HCT116 (cell line): ENCODE results near the gene CERKL. TPM values are rescaled to one million over a fixed set of nuclear protein-coding genes. Genes with fewer than 3 reads are reported as not detected.
A peak's percentile ranks its signal among the peaks of the same experiment; 100 is the strongest.

Source experiments
- ATAC-seq: fragments of 200-7000 bp; cut with Tn5 transposase; 2 replicates; pipeline ENCODE4 v1.9.1; 2020; ENCODE audit warnings: mild to moderate bottlenecking, moderate library complexity
- BruUV-seq: library from RNA; stranded (reverse); fragments of 400-500 nt; replicated peaks from 2 replicates; lab custom pipeline; 2021; lab: Mats Ljungman, UMichigan
- CTCF ChIA-PET: fragments of 300-600 bp; sonication (Branson Sonifier 250); formaldehyde crosslinking; loops from one replicate; lab custom pipeline; 2021; ENCODE audit warnings: antibody characterized with exemption; lab: Charles Lee
- POLR2A ChIA-PET: fragments of 300-600, 350-600 bp; sonication (Branson Sonifier 250); formaldehyde crosslinking; loops from one replicate; lab custom pipeline; 2021; ENCODE audit warnings: antibody characterized with exemption; lab: Charles Lee
- RAD21 ChIA-PET, 2 experiments: fragments of 300-600 bp; sonication (Branson Sonifier 250); formaldehyde crosslinking; loops; one replicate each; lab custom pipeline; 2023; ENCODE audit warnings: low total read pairs in 2 of 2; ENCODE audit not compliant: uncharacterized antibody in 2 of 2, unreplicated experiment in 2 of 2, low non-redundant PET in 1 of 2; lab: Charles Lee
- DNase-seq: peaks from one replicate; pipeline ENCODE4 v3.0.0-alpha.2; 2010; ENCODE audit warnings: low read depth, low spot score
- H2AFZ ChIP-seq: fragments of 200-600 bp; shearing (Covaris generic), sonication (generic); 2 replicates; pipeline ENCODE4 v1.6.1; 2017; ENCODE audit warnings: low read depth, mixed run types, mixed read lengths, antibody characterized with exemption, low read length; ENCODE audit not compliant: poor library complexity, severe bottlenecking
- H3K27ac ChIP-seq: 2 replicates; pipeline ENCODE4 v1.5.1; 2012; ENCODE audit warnings: low read depth, low read length
- H3K27me3 ChIP-seq: fragments of 200-600 bp; sonication (generic); 2 replicates; pipeline ENCODE4 v1.6.1; 2016; ENCODE audit warnings: mixed run types, low read length, mixed read lengths; ENCODE audit not compliant: insufficient read depth
- H3K36me3 ChIP-seq, 2 experiments: fragments of 200-500 bp in 1 of 2; fragments of 200-600 bp in 1 of 2; sonication (Bioruptor generic) in 1 of 2; sonication (generic) in 1 of 2; 2 replicates each; pipeline versions ENCODE4 v1.5.1 to v1.6.1; 2014 to 2016; ENCODE audit warnings: low read length in 2 of 2, inconsistent platforms in 1 of 2, mixed read lengths in 1 of 2, mixed run types in 1 of 2; ENCODE audit not compliant: insufficient read depth in 2 of 2, control insufficient read depth in 1 of 2
- H3K4me1 ChIP-seq, 2 experiments: fragments of 200-600 bp in 1 of 2; sonication (generic) in 1 of 2; 2 replicates each; pipeline versions ENCODE4 v1.5.1 to v1.6.1; 2012 to 2017; ENCODE audit warnings: low read length in 2 of 2, inconsistent platforms in 1 of 2, mild to moderate bottlenecking in 1 of 2, mixed read lengths in 1 of 2, mixed run types in 1 of 2, moderate library complexity in 1 of 2; ENCODE audit not compliant: insufficient read depth in 2 of 2, control insufficient read depth in 1 of 2
- H3K4me2 ChIP-seq: fragments of 200-600 bp; sonication (generic); 2 replicates; pipeline ENCODE4 v1.6.1; 2017; ENCODE audit warnings: mixed run types, low read length, mixed read lengths
- H3K4me3 ChIP-seq, 2 experiments: fragments of 200-600 bp in 1 of 2; sonication (generic) in 1 of 2; replicated peaks in 1 of 2; 2 replicates each; pipeline ENCODE4 v1.5.1; 2011 to 2016; ENCODE audit warnings: low read length in 2 of 2, control low read depth in 1 of 2, low read depth in 1 of 2, mild to moderate bottlenecking in 1 of 2, mixed read lengths in 1 of 2, mixed run types in 1 of 2
- H3K79me2 ChIP-seq: fragments of 200-600 bp; sonication (generic); 2 replicates; pipeline ENCODE4 v1.6.1; 2017; ENCODE audit warnings: mild to moderate bottlenecking, mixed run types, low read length, moderate library complexity, mixed read lengths; ENCODE audit not compliant: insufficient read depth
- H3K9ac ChIP-seq: fragments of 200-600 bp; sonication (generic); 2 replicates; pipeline ENCODE4 v1.6.1; 2016; ENCODE audit warnings: low read length, mixed read lengths
- H3K9me2 ChIP-seq: fragments of 200-600 bp; sonication (generic), shearing (Covaris generic); 2 replicates; pipeline ENCODE4 v1.6.1; 2017; ENCODE audit warnings: mixed run types, mild to moderate bottlenecking, moderate library complexity; ENCODE audit not compliant: insufficient read depth
- H3K9me3 ChIP-seq, 2 experiments: fragments of 200-500 bp in 1 of 2; fragments of 200-600 bp in 1 of 2; sonication (Bioruptor generic) in 1 of 2; sonication (generic) in 1 of 2; 2 replicates each; pipeline ENCODE4 v1.6.1; 2014 to 2017; ENCODE audit warnings: low read length in 2 of 2, mixed read lengths in 2 of 2, inconsistent platforms in 1 of 2, low read depth in 1 of 2, mild to moderate bottlenecking in 1 of 2, mixed run types in 1 of 2, moderate library complexity in 1 of 2; ENCODE audit not compliant: control insufficient read depth in 1 of 2, insufficient read depth in 1 of 2
- H4K20me1 ChIP-seq: fragments of 200-600 bp; sonication (generic), shearing (Covaris generic); 2 replicates; pipeline ENCODE4 v1.6.1; 2017; ENCODE audit warnings: mixed run types, mild to moderate bottlenecking, moderate library complexity; ENCODE audit not compliant: insufficient read depth
- CBX3 ChIP-seq: IDR thresholded peaks from 2 replicates; pipeline ENCODE4 v1.6.1; 2012; ENCODE audit warnings: low read depth
- EZH2 ChIP-seq: fragments of 200-600 bp; sonication (generic); IDR thresholded peaks from 2 replicates; pipeline ENCODE4 v1.6.1; 2017; ENCODE audit warnings: antibody characterized with exemption, mixed run types
- EZH2phosphoT487 ChIP-seq: fragments of 200-600 bp; IDR thresholded peaks from 2 replicates; pipeline ENCODE4 v1.6.1; 2018; ENCODE audit warnings: antibody characterized with exemption, borderline replicate concordance
- FOSL1 ChIP-seq: IDR thresholded peaks from 2 replicates; pipeline ENCODE4 v1.6.1; 2012; ENCODE audit warnings: low read depth
- POLR2A ChIP-seq: IDR thresholded peaks from 2 replicates; pipeline ENCODE4 v1.7.0; 2011; ENCODE audit warnings: borderline replicate concordance; ENCODE audit not compliant: insufficient read depth, insufficient read length; ENCODE audit errors: extremely low read depth
- RAD21 ChIP-seq: IDR thresholded peaks from 2 replicates; pipeline ENCODE4 v1.6.1; 2012; ENCODE audit warnings: low read depth, mild to moderate bottlenecking
- SIN3A ChIP-seq: IDR thresholded peaks from 2 replicates; pipeline ENCODE4 v1.6.1; 2012; ENCODE audit warnings: low read depth
- SP1 ChIP-seq: IDR thresholded peaks from 2 replicates; pipeline ENCODE4 v1.6.1; 2012; ENCODE audit warnings: low read depth
- TCF7L2 ChIP-seq: IDR thresholded peaks from 2 replicates; pipeline ENCODE4 v1.7.0; 2011; ENCODE audit warnings: borderline replicate concordance, inconsistent platforms; ENCODE audit not compliant: insufficient read depth, insufficient read length; ENCODE audit errors: extremely low read depth
- YY1 ChIP-seq: IDR thresholded peaks from 2 replicates; pipeline ENCODE4 v1.6.1; 2011; ENCODE audit warnings: low read length, low read depth, moderate library complexity, mild to moderate bottlenecking; ENCODE audit not compliant: insufficient replicate concordance; ENCODE audit errors: extremely low read depth
- ZFX ChIP-seq: fragments of 450-650 bp; IDR thresholded peaks from 2 replicates; pipeline ENCODE4 v1.6.1; 2017
- intact Hi-C: fragments of 100-400 bp; cut with micrococcal nuclease; formaldehyde crosslinking; loops from 2 replicates; pipeline ENCODE4 v1.10.0; 2022
- total RNA-seq: library from RNA; stranded (reverse); gene quantifications from one replicate; pipeline ENCODE4 v1.2.1, GENCODE V29; 2021; ENCODE audit not compliant: unreplicated experiment
- TF ChIP-seq, protein P1 (sequence below), 3 experiments: fragments of 200-600 bp in 1 of 3; sonication (generic) in 1 of 3; IDR thresholded peaks in 2 of 3; conservative IDR thresholded peaks in 1 of 3; 2 replicates each; pipeline ENCODE4 v1.5.1; 2012 to 2017; ENCODE audit warnings: low read depth in 2 of 3, low read length in 2 of 3, antibody characterized with exemption in 1 of 3, borderline replicate concordance in 1 of 3, control low read depth in 1 of 3, mild to moderate bottlenecking in 1 of 3, mixed read lengths in 1 of 3, mixed run types in 1 of 3, moderate library complexity in 1 of 3; ENCODE audit not compliant: insufficient read depth in 1 of 3
- TF ChIP-seq, protein P2 (sequence below): IDR thresholded peaks from 2 replicates; pipeline ENCODE4 v1.6.1; 2012; ENCODE audit warnings: low read depth
- TF ChIP-seq, protein P3 (sequence below): IDR thresholded peaks from 2 replicates; pipeline ENCODE4 v1.6.1; 2012

Gene CERKL
- total RNA-seq, 1 experiment from 2014 or later = 0.66 TPM

DNA sequence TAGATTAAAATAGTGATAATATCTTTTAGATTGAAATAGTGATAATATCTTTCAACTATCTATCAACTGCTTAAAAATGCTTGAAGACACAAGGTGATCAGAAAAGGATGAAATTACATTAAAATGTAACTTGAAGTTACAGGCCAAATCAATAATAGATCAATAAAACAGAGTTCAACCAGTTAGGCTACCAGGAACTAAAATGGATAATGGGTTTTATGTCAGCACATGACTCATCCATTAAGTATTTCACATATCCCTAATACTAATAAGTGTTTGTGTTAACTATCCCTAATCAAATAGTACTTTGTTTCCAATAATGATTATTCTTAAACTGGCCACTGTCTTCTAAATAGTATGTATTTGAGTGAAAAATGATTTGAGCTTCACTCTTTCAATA, 33.7 kb downstream of the CERKL start (continued):
- TF ChIP-seq SP1 (no peak), SIN3A (no peak)
- TF ChIP-seq, protein P1, sequence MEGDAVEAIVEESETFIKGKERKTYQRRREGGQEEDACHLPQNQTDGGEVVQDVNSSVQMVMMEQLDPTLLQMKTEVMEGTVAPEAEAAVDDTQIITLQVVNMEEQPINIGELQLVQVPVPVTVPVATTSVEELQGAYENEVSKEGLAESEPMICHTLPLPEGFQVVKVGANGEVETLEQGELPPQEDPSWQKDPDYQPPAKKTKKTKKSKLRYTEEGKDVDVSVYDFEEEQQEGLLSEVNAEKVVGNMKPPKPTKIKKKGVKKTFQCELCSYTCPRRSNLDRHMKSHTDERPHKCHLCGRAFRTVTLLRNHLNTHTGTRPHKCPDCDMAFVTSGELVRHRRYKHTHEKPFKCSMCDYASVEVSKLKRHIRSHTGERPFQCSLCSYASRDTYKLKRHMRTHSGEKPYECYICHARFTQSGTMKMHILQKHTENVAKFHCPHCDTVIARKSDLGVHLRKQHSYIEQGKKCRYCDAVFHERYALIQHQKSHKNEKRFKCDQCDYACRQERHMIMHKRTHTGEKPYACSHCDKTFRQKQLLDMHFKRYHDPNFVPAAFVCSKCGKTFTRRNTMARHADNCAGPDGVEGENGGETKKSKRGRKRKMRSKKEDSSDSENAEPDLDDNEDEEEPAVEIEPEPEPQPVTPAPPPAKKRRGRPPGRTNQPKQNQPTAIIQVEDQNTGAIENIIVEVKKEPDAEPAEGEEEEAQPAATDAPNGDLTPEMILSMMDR (IDR thresholded peaks at IDR 0.05 in 2 of 3, conservative IDR thresholded peaks at IDR 0.05 in 1 of 3; ENCODE audit: borderline replicate concordance in 1 of 3, insufficient read depth in 1 of 3, low read depth in 2 of 3, low read length in 2 of 3) = no peak

DNA sequence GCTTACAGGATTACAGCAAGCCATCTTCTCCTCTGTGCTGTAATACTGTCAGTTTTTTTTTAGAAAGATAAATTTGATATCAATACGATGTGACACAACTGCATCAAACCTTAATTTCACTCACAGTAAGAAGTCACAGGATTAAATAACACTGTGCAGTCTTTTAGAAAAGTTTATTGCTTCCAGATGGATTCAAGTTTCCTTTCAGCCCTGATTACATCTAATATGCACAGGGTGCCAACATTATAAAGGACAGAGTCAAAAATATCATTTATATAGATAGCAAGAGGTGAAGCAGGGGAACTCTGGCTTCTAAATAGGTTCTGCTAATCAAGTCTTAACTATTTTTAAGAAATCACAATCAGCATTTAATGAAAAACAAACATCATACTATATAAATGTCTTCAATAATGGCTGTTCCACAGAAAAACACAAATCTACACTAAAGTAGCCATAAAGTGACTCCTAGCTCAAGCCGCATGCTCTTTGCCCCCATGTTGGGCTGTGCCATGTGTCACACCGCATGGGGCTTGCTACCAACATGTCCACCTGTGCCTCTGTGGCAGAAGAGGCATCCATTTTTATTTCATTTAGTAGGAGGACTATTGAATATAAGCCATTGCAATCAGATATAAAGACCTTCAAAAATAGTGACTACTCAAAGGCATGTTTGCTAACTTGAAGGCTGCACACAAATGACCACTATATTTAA, 35.0 kb downstream of the CERKL start:
- no peak overlapping the region for H3K9ac ChIP-seq
- intact Hi-C loops = no loop called here
- H2AFZ ChIP-seq = peak overlapping the region; percentile 74
- no peaks in the 10 kb centered on the region for H3K9me3 ChIP-seq
- no peaks in the 10 kb centered on the region for H3K79me2 ChIP-seq
- H3K9me2 ChIP-seq = no peaks in the 10 kb centered on the region
- ATAC-seq (no peak), DNase-seq (no peak)
- TF ChIP-seq YY1 = no peak
- TF ChIP-seq TCF7L2 = no peak
- TF ChIP-seq EZH2phosphoT487 = no peak
- TF ChIP-seq FOSL1 = no peak
- TF ChIP-seq, protein P1 (IDR thresholded peaks at IDR 0.05 in 2 of 3, conservative IDR thresholded peaks at IDR 0.05 in 1 of 3; ENCODE audit: borderline replicate concordance in 1 of 3, insufficient read depth in 1 of 3, low read depth in 2 of 3, low read length in 2 of 3) = no peak
- TF ChIP-seq ZFX = no peak
- TF ChIP-seq, protein P2, sequence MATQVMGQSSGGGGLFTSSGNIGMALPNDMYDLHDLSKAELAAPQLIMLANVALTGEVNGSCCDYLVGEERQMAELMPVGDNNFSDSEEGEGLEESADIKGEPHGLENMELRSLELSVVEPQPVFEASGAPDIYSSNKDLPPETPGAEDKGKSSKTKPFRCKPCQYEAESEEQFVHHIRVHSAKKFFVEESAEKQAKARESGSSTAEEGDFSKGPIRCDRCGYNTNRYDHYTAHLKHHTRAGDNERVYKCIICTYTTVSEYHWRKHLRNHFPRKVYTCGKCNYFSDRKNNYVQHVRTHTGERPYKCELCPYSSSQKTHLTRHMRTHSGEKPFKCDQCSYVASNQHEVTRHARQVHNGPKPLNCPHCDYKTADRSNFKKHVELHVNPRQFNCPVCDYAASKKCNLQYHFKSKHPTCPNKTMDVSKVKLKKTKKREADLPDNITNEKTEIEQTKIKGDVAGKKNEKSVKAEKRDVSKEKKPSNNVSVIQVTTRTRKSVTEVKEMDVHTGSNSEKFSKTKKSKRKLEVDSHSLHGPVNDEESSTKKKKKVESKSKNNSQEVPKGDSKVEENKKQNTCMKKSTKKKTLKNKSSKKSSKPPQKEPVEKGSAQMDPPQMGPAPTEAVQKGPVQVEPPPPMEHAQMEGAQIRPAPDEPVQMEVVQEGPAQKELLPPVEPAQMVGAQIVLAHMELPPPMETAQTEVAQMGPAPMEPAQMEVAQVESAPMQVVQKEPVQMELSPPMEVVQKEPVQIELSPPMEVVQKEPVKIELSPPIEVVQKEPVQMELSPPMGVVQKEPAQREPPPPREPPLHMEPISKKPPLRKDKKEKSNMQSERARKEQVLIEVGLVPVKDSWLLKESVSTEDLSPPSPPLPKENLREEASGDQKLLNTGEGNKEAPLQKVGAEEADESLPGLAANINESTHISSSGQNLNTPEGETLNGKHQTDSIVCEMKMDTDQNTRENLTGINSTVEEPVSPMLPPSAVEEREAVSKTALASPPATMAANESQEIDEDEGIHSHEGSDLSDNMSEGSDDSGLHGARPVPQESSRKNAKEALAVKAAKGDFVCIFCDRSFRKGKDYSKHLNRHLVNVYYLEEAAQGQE = no peak
- TF ChIP-seq, protein P3, sequence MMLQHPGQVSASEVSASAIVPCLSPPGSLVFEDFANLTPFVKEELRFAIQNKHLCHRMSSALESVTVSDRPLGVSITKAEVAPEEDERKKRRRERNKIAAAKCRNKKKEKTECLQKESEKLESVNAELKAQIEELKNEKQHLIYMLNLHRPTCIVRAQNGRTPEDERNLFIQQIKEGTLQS = no peak
- TF ChIP-seq RAD21 = no peak
- TF ChIP-seq POLR2A = no peak
- no peak for TF ChIP-seq CBX3
- TF ChIP-seq SP1 = no peak
- TF ChIP-seq EZH2 = no peak
- ChIA-PET RAD21 (no interaction called here), POLR2A (no interaction called here), CTCF (no interaction called here)
- no peaks in the 10 kb centered on the region for H3K27me3 ChIP-seq
- H3K36me3 ChIP-seq = no peaks in the 10 kb centered on the region
- H4K20me1 ChIP-seq = no peaks in the 10 kb centered on the region
- no peaks in the 10 kb centered on the region for H3K4me1 ChIP-seq
- no peak overlapping the region for H3K4me3 ChIP-seq
- H3K27ac ChIP-seq = no peak overlapping the region
- no peak overlapping the region for H3K4me2 ChIP-seq
- no TSS peak for BruUV-seq
